GM12891 (cell line): ENCODE data around the gene PRKAR1B.

Source experiments
- POLR2A ChIP-seq: IDR thresholded peaks from 2 replicates; pipeline ENCODE4 v1.6.1; 2011; ENCODE audit warnings: low read depth, low read length, control low read depth
- POLR2AphosphoS5 ChIP-seq: IDR thresholded peaks from 2 replicates; pipeline ENCODE4 v1.6.1; 2011; ENCODE audit warnings: low read depth, low read length, control low read depth
- POU2F2 ChIP-seq: IDR thresholded peaks from 2 replicates; pipeline ENCODE4 v1.6.1; 2011; ENCODE audit warnings: low read depth, mild to moderate bottlenecking, control low read depth, low read length, moderate library complexity
- TAF1 ChIP-seq: IDR thresholded peaks from 2 replicates; pipeline ENCODE4 v1.6.1; 2011; ENCODE audit warnings: low read depth, low read length, control low read depth

DNA sequence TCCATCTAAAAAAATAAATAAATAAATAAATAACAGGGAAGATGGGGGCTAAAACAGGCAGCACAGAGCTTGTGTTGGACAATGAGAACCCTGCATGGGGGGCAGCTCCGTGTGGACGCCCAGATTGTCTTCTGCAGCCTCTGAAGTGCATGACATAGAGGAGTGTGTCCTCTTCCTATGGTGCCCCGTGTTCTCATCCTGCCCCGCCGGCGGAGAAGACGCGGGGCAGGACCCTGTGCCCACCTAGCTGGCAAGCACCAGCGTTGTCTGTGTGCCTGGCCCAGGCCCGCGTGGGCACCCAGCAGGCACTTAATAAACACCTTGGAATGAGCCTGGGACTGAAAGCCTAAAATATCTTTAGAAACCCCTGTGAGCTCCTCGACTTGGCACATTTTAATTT is 89.3 kb downstream of the PRKAR1B start:
- no peak for TF ChIP-seq POLR2AphosphoS5
- TF ChIP-seq POLR2A: no peak
- TF ChIP-seq POU2F2: no peak
- no peak for TF ChIP-seq TAF1
